Heart left ventricle (tissue), 16 donors: ENCODE data around the gene THY1. TPM values are rescaled to one million over a fixed set of nuclear protein-coding genes. Genes with fewer than 3 reads are reported as not detected.

ENCODE experiments used
- ATAC-seq, 4 donors: fragments of 200-7000 bp; cut with Tn5 transposase; one replicate each; pipeline ENCODE4 v1.9.1; 2020 to 2022; ENCODE audit warnings: moderate library complexity in 4 of 4, mild to moderate bottlenecking in 3 of 4, moderate number of reproducible peaks in 1 of 4
- DNase-seq, 5 donors: peaks; one replicate each; pipeline ENCODE4 v3.0.0-alpha.2; 2020
- H3K27ac ChIP-seq, 12 donors: fragments of 200-600 bp; sonication (generic) in 4 of 12; one replicate each; pipeline versions ENCODE4 v1.5.0 to v1.8.0; 2016 to 2022; ENCODE audit warnings: mild to moderate bottlenecking in 2 of 12
- H3K27me3 ChIP-seq, 9 donors: fragments of 200-600 bp; sonication (generic) in 2 of 9; one replicate each; pipeline versions ENCODE4 v1.5.1 to v1.8.0; 2016 to 2022; ENCODE audit warnings: mild to moderate bottlenecking in 3 of 9
- H3K36me3 ChIP-seq, 9 donors: fragments of 200-600 bp; sonication (generic) in 2 of 9; one replicate each; pipeline versions ENCODE4 v1.5.0 to v1.8.0; 2018 to 2022; ENCODE audit warnings: mild to moderate bottlenecking in 2 of 9
- H3K4me1 ChIP-seq, 12 donors: fragments of 200-600 bp; sonication (generic) in 4 of 12; one replicate each; pipeline versions ENCODE4 v1.5.0 to v1.8.0; 2016 to 2022; ENCODE audit warnings: mild to moderate bottlenecking in 3 of 12
- H3K4me3 ChIP-seq, 12 donors: fragments of 200-600 bp; sonication (generic) in 4 of 12; one replicate each; pipeline versions ENCODE4 v1.5.0 to v1.8.0; 2017 to 2022; ENCODE audit warnings: mild to moderate bottlenecking in 9 of 12, moderate library complexity in 4 of 12
- H3K9me3 ChIP-seq, 12 donors: fragments of 200-600 bp; sonication (generic) in 4 of 12; one replicate each; pipeline versions ENCODE4 v1.5.0 to v1.8.0; 2016 to 2022; ENCODE audit warnings: mild to moderate bottlenecking in 1 of 12
- POLR2A ChIP-seq, 2 donors: fragments of 450-650 bp; IDR thresholded peaks; one replicate each; pipeline ENCODE4 v1.6.1; 2017; ENCODE audit warnings: antibody characterized with exemption in 2 of 2, mild to moderate bottlenecking in 2 of 2, moderate library complexity in 2 of 2
- WGBS, 4 donors: extraction: QIAGEN DNeasy Blood & Tissue Kit in 2 of 4; methylation state at CpG; one replicate each; pipeline versions ENCODE4 v1.1.5 to v1.1.7; 2013 to 2018; 5-methylcytosine and 5-hydroxymethylcytosine counted together
- intact Hi-C, 10 donors: fragments of 100-400 bp; cut with DNase I; formaldehyde crosslinking; loops; one replicate each; pipeline versions ENCODE4 v1.11.1 to v1.14.2; 2022
- long read RNA-seq, 3 donors: library from polyadenylated mRNA; unstranded; transcript quantifications; one replicate each; pipeline ENCODE4 v2.0.0, GENCODE V29; 2020 to 2021
- polyA plus RNA-seq, 2 donors: library from polyadenylated mRNA; stranded (reverse); fragments of 200-250 nt; gene quantifications; one replicate each; pipeline ENCODE4 v1.2.3, GENCODE V29; 2013
- total RNA-seq, 9 donors: library from RNA; depleted of rRNA in 2 of 9; stranded (reverse); fragments of >200 nt in 2 of 9; fragmentation: NEBNext Ultra II Directional in 3 of 9; extraction: Animal tissue kit (Norgen Biotek cat#: 25700) in 3 of 9; gene quantifications; one replicate each; pipeline versions ENCODE4 v1.1.0 to v1.2.4, GENCODE V29; 2016 to 2023
- TF ChIP-seq, protein P1 (sequence below), 12 donors: fragments of 200-600 bp; sonication (generic) in 4 of 12; IDR thresholded peaks; one replicate each; pipeline versions ENCODE4 v1.5.0 to v1.8.0; 2018 to 2022; ENCODE audit warnings: antibody characterized with exemption in 12 of 12, mild to moderate bottlenecking in 5 of 12
- donor health status: ischemic (EF 13 %, LVEDD 7.1; RV severe dilation, severe dysfunction).
- donor health status: healthy with polysubstance abuse.
- donor health status: DM: no; HTN: yes; CAD: no.
- donor health status: DM: no; HTN: no; CAD: no.
- donor health status: ischemic (EF 25% LVEDD 6.9; RV normal size, moderate dysfunction).
- donor health status: ischemic (EF 25% LVEDD 5.7; RV mildly dilated, moderate dysfunction).
- donor health status: healthy.
- donor health status: DM: yes; HTN: yes; CAD: no.
- donor health status: ischemic (EF 35%, LVEDD 5.7; RV mildly dilated, moderate dysfunction).
- donor health status: nonischemic (EF 11% LVEDD 7.7; RV severe dilation, severe dysfunction).
- donor health status: DM: yes; HTN: yes; CAD: no.
- donor health status: PGD.
- donor health status: ischemic (EF 29% LVEDD 5.4; RV normal size, mild dysfunction).
- donor health status: nonischemic (EF 23%, LVEDD 6.1; RV moderate dilation, normal function).

THY1 gene
- total RNA-seq (10 to 100 TPM in 2 of 9 donors, 1 to 10 TPM in 6, not detected in 1; 1.1 to 57.8 (median 5.8) TPM), polyA plus RNA-seq (10 to 100 TPM in 1 of 2 donors, under 1 TPM in 1; 0.80 to 16.7 TPM)
- long read RNA-seq, donor 1, partial matches to known transcripts, result 0 of 4 reads
- long read RNA-seq, donor 1, other reads (novel, unspliced or antisense), result 0 of 4 reads
- long read RNA-seq, donor 2, transcript THY1-201 (4 exons, 3,556 nt), result major isoform, 11 of 13 reads
- long read RNA-seq, donor 2, partial matches to known transcripts, result 2 of 13 reads
- long read RNA-seq, donor 2, other reads (novel, unspliced or antisense), result 0 of 13 reads
- long read RNA-seq, donor 3, partial matches to known transcripts, result 0 of 3 reads
- long read RNA-seq, donor 3, other reads (novel, unspliced or antisense), result 0 of 3 reads

- TF ChIP-seq, protein P1, sequence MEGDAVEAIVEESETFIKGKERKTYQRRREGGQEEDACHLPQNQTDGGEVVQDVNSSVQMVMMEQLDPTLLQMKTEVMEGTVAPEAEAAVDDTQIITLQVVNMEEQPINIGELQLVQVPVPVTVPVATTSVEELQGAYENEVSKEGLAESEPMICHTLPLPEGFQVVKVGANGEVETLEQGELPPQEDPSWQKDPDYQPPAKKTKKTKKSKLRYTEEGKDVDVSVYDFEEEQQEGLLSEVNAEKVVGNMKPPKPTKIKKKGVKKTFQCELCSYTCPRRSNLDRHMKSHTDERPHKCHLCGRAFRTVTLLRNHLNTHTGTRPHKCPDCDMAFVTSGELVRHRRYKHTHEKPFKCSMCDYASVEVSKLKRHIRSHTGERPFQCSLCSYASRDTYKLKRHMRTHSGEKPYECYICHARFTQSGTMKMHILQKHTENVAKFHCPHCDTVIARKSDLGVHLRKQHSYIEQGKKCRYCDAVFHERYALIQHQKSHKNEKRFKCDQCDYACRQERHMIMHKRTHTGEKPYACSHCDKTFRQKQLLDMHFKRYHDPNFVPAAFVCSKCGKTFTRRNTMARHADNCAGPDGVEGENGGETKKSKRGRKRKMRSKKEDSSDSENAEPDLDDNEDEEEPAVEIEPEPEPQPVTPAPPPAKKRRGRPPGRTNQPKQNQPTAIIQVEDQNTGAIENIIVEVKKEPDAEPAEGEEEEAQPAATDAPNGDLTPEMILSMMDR (IDR thresholded peaks at IDR 0.05), result no peak
- no peak for TF ChIP-seq POLR2A (IDR thresholded peaks at IDR 0.05)
- Histone ChIP-seq H3K36me3 (no peaks in the 10 kb centered on the region), H3K4me1 (peaks cover 0 to 28% (median 16%) of the 10 kb centered on the region in 12 donors), H3K27ac (peak within 1 kb of the TSS in 4 of 12 donors; percentile 13 to 63 (median 48)), H3K4me3 (peak within 1 kb of the TSS; percentile 16 to 69 (median 53)), H3K27me3 (peaks cover 5 to 54% (median 33%) of the 10 kb centered on the region in 9 donors), H3K9me3 (no peaks in the 10 kb centered on the region)
- WGBS, 4 donors, result 3 to 8% (median 5%) methylated on average over 34 to 41 of the region's 41 CpGs
- peak in 1 of 4 donors; percentile 72 for ATAC-seq
- intact Hi-C loops, result no loop called here
- peak in 2 of 5 donors; percentile 25 to 39 for DNase-seq
Measured at GRCh38 chr11:119422809-119423508, at the start of gene THY1. Gene THY1, minus strand, starts transcription at chr11:119423172. Its CDS starts 2,267 bp downstream, at chr11:119420905.

GRCh38 chr11:119472186-119472855 is 49.3 kb upstream of the THY1 start:
- Histone ChIP-seq H3K4me1 (peaks cover 0 to 7% (median 0%) of the 10 kb centered on the region in 12 donors), H3K9me3 (peaks cover 0 to 11% (median 2%) of the 10 kb centered on the region in 12 donors), H3K36me3 (no peaks in the 10 kb centered on the region), H3K4me3 (no peak overlapping the region), H3K27ac (no peak overlapping the region), H3K27me3 (peaks cover 0 to 6% (median 0%) of the 10 kb centered on the region in 9 donors)
- ATAC-seq, result no peak
- no peak for DNase-seq
- TF ChIP-seq, protein P1 (IDR thresholded peaks at IDR 0.05), result no peak
- TF ChIP-seq POLR2A (IDR thresholded peaks at IDR 0.05), result no peak
- WGBS, 4 donors, result 82 to 87% (median 84%) methylated on average over 10 of the region's 10 CpGs
- intact Hi-C loops, result loop anchor here in 7 of 10 donors (5.0 to 10.0 kb wide), 6 partner anchors 85 to 268 kb away; partner anchors contain the start of genes USP2 (in 4 of the 7) and CBL (in 2 of the 7)

DNA sequence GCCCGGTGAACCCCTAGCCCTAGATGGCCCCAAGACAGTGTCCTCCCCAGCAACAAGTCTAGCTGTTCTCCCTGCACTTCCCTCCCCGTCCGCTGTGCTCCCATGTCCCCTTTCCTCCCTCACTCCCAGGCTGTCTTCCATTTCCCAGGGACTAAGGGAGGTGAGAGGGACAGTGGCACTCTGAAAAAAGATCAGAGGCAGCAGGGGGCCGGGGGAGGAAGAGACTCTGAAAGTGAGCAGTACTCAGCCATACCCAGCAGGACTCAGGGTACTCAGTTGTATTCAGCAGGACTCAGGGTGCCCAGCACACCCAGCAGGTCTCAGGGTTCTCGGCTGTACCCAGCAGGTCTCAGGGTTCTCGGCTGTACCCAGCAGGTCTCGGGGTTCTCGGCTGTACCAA is 48.4 kb upstream of the THY1 start:
- Histone ChIP-seq H3K9me3 (peaks cover 0 to 21% (median 7%) of the 10 kb centered on the region in 12 donors), H3K36me3 (no peaks in the 10 kb centered on the region), H3K4me3 (no peak overlapping the region), H3K27me3 (peaks cover 0 to 6% (median 0%) of the 10 kb centered on the region in 9 donors), H3K4me1 (peaks cover 0 to 7% (median 0%) of the 10 kb centered on the region in 12 donors), H3K27ac (no peak overlapping the region)
- intact Hi-C loops, result loop anchor here in 7 of 10 donors (5.0 to 10.0 kb wide), 6 partner anchors 84 to 267 kb away; partner anchors contain the start of genes USP2 (in 4 of the 7) and CBL (in 2 of the 7)
- no peak for ATAC-seq
- 78 to 91% (median 85%) methylated on average over 7 to 8 of the region's 8 CpGs for WGBS, 4 donors
- no peak for DNase-seq
- TF ChIP-seq, protein P1 (IDR thresholded peaks at IDR 0.05), result no peak
- TF ChIP-seq POLR2A (IDR thresholded peaks at IDR 0.05), result no peak
